Panc1 (cell line): ENCODE data around the gene MED9. TPM values are rescaled to one million over a fixed set of nuclear protein-coding genes. Genes with fewer than 3 reads are reported as not detected.
"Not testable (repeated sequence)": the region's sequence is repeated elsewhere in the genome, so short reads cannot be mapped to it uniquely, and the experiment has no call there.

Source experiments
- ATAC-seq: fragments of 200-7000 bp; cut with Tn5 transposase; 2 replicates; pipeline ENCODE4 v1.9.1; 2020; ENCODE audit warnings: mild to moderate bottlenecking, moderate library complexity
- BruUV-seq: library from RNA; stranded (reverse); fragments of 400-500 nt; replicated peaks from 2 replicates; lab custom pipeline; 2021; lab: Mats Ljungman, UMichigan
- CTCF ChIA-PET: fragments of 300-600 bp; sonication (Branson Sonifier 250); formaldehyde crosslinking; loops from one replicate; lab custom pipeline; 2022; ENCODE audit warnings: antibody characterized with exemption; lab: Charles Lee
- POLR2A ChIA-PET: fragments of 300-600 bp; sonication (Branson Sonifier 250); formaldehyde crosslinking; loops from one replicate; lab custom pipeline; 2022; ENCODE audit warnings: antibody characterized with exemption; lab: Charles Lee
- DNase-seq: peaks from one replicate; pipeline ENCODE4 v3.0.0-alpha.2; 2010; ENCODE audit warnings: low read depth, low spot score
- H3K27ac ChIP-seq: 2 replicates; pipeline ENCODE4 v1.5.1; 2011; ENCODE audit warnings: mild to moderate bottlenecking, low read length, inconsistent platforms
- H3K27me3 ChIP-seq: fragments of 200-500 bp; sonication (Bioruptor generic); 2 replicates; pipeline ENCODE4 v1.6.0; 2014; ENCODE audit warnings: low read length, inconsistent platforms; ENCODE audit not compliant: control insufficient read depth, insufficient read depth
- H3K36me3 ChIP-seq: fragments of 200-500 bp; sonication (Bioruptor generic); 2 replicates; pipeline ENCODE4 v1.5.1; 2014; ENCODE audit warnings: inconsistent platforms, mild to moderate bottlenecking, low read length, moderate library complexity; ENCODE audit not compliant: control insufficient read depth, insufficient read depth
- H3K4me1 ChIP-seq: 2 replicates; pipeline ENCODE4 v1.5.1; 2011; ENCODE audit warnings: inconsistent platforms, mild to moderate bottlenecking, low read length, moderate library complexity; ENCODE audit not compliant: control insufficient read depth, insufficient read depth
- H3K4me3 ChIP-seq, 2 experiments: 2 replicates each; pipeline ENCODE4 v1.5.1; 2011 to 2012; ENCODE audit warnings: low read depth in 2 of 2, low read length in 2 of 2, mild to moderate bottlenecking in 2 of 2, inconsistent platforms in 1 of 2, moderate library complexity in 1 of 2
- H3K9me3 ChIP-seq: fragments of 200-500 bp; sonication (Bioruptor generic); 2 replicates; pipeline ENCODE4 v1.5.1; 2014; ENCODE audit warnings: low read depth, mild to moderate bottlenecking, inconsistent platforms, low read length, moderate library complexity; ENCODE audit not compliant: control insufficient read depth, insufficient read depth
- CTCF ChIP-seq: fragments of 450-650 bp; IDR thresholded peaks from 2 replicates; pipeline ENCODE4 v1.5.1; 2017; ENCODE audit warnings: mild to moderate bottlenecking
- POLR2AphosphoS5 ChIP-seq: IDR thresholded peaks from 2 replicates; pipeline ENCODE4 v1.6.1; 2012; ENCODE audit warnings: mild to moderate bottlenecking, low read depth, low read length, moderate library complexity
- REST ChIP-seq, 2 experiments: IDR thresholded peaks; 2 replicates each; pipeline ENCODE4 v1.6.1; 2011 to 2012; ENCODE audit warnings: low read depth in 2 of 2, control low read depth in 1 of 2, low read length in 1 of 2, mild to moderate bottlenecking in 1 of 2, moderate library complexity in 1 of 2; ENCODE audit not compliant: insufficient read depth in 1 of 2
- SIN3A ChIP-seq: IDR thresholded peaks from 2 replicates; pipeline ENCODE4 v1.6.1; 2012; ENCODE audit warnings: low read depth, mild to moderate bottlenecking, low read length, moderate library complexity, borderline replicate concordance; ENCODE audit not compliant: insufficient read depth
- TCF7L2 ChIP-seq: IDR thresholded peaks from 2 replicates; pipeline ENCODE4 v1.6.1; 2011; ENCODE audit warnings: mild to moderate bottlenecking, low read depth, low read length, inconsistent platforms
- in situ Hi-C: cut with HindIII; loops from 2 replicates; pipeline ENCODE4 v1.10.0; 2016; ENCODE audit warnings: low sequenced_read_pairs, low pct_unique_long_range_greater_than_20kb
- intact Hi-C: fragments of 100-400 bp; cut with micrococcal nuclease; formaldehyde crosslinking; loops from one replicate; pipeline ENCODE4 v1.10.0; 2022; ENCODE audit not compliant: unreplicated experiment
- total RNA-seq: library from RNA; stranded (reverse); gene quantifications from one replicate; pipeline ENCODE4 v1.2.1, GENCODE V29; 2021; ENCODE audit not compliant: unreplicated experiment

MED9 gene
- total RNA-seq, 1 experiment from 2014 or later: 11.1 TPM

- Histone ChIP-seq H3K4me3 (no peak overlapping the region), H3K27ac (no peak overlapping the region), H3K36me3 (no peaks in the 10 kb centered on the region), H3K4me1 (no peaks in the 10 kb centered on the region), H3K9me3 (no peaks in the 10 kb centered on the region), H3K27me3 (no peaks in the 10 kb centered on the region)
- DNase-seq (no peak), ATAC-seq (no peak)
- TF ChIP-seq REST (IDR thresholded peaks at IDR 0.05; ENCODE audit: insufficient read depth in 1 of 2, low read depth in 2 of 2, low read length in 1 of 2) (no peak), SIN3A (no peak), TCF7L2 (no peak), POLR2AphosphoS5 (no peak), CTCF (no peak)
- intact Hi-C loops (no loop called here), in situ Hi-C loops (no loop called here)
- ChIA-PET CTCF (no interaction called here), POLR2A (no interaction called here)
- BruUV-seq: no TSS peak
Measured at GRCh38 chr17:17453088-17453487, 23.7 kb upstream of the MED9 start.

GRCh38 chr17:17454276-17454675 is 22.5 kb upstream of the MED9 start:
- CTCF ChIA-PET: no interaction called here
- Histone ChIP-seq H3K4me1 (no peaks in the 10 kb centered on the region), H3K4me3 (no peak overlapping the region), H3K27ac (no peak overlapping the region), H3K36me3 (no peaks in the 10 kb centered on the region), H3K9me3 (no peaks in the 10 kb centered on the region), H3K27me3 (no peaks in the 10 kb centered on the region)
- no peak for ATAC-seq
- POLR2A ChIA-PET: no interaction called here
- intact Hi-C loops (no loop called here), in situ Hi-C loops (no loop called here)
- no peak for DNase-seq
- TF ChIP-seq TCF7L2 (no peak), REST (IDR thresholded peaks at IDR 0.05; ENCODE audit: insufficient read depth in 1 of 2, low read depth in 2 of 2, low read length in 1 of 2) (no peak), CTCF (no peak)
- BruUV-seq: no TSS peak

- H3K9me3 ChIP-seq, H3K36me3 ChIP-seq, H3K27me3 ChIP-seq, H3K27ac ChIP-seq, ATAC-seq, DNase-seq, in situ Hi-C loops, POLR2A ChIA-PET, intact Hi-C loops, H3K4me3 ChIP-seq, BruUV-seq, H3K4me1 ChIP-seq: not testable (repeated sequence)
- CTCF ChIA-PET: interaction anchor here (0.6 kb wide), 1 partner anchor 14 kb away, joined by 3 read pairs; no protein-coding TSS in a partner anchor
Measured at GRCh38 chr17:17454700-17455099, 22.1 kb upstream of the MED9 start.
